Hepatocyte (in vitro differentiated cells): ENCODE measurements around the gene EGR4.

Experiments
- CTCF ChIP-seq: fragments of 200-600 bp; sonication (generic); IDR thresholded peaks from 2 replicates; pipeline ENCODE4 v1.5.1; 2016; ENCODE audit warnings: antibody characterized with exemption, mild to moderate bottlenecking; ENCODE audit not compliant: poor library complexity
- EZH2 ChIP-seq: fragments of 200-600 bp; sonication (generic); IDR thresholded peaks from 2 replicates; pipeline ENCODE4 v1.6.1; 2016; ENCODE audit warnings: antibody characterized with exemption, mild to moderate bottlenecking, borderline replicate concordance
- EZH2phosphoT487 ChIP-seq: fragments of 200-600 bp; sonication (generic); IDR thresholded peaks from one replicate; pipeline ENCODE4 v1.6.1; 2018; ENCODE audit warnings: antibody characterized with exemption, mild to moderate bottlenecking, low read depth, moderate library complexity; ENCODE audit not compliant: unreplicated experiment, severe bottlenecking

GRCh38 chr2:73268366-73268829, 24.9 kb downstream of the EGR4 start:
- TF ChIP-seq CTCF = no peak
- TF ChIP-seq EZH2 = no peak
- TF ChIP-seq EZH2phosphoT487 = no peak
